ENCODE measurements around the gene SMYD3. TPM values are rescaled to one million over a fixed set of nuclear protein-coding genes. Genes with fewer than 3 reads are reported as not detected.

The SMYD3 gene
- total and polyA plus RNA-seq, 2 experiments from 2014 or later, result 30.8 to 68.5 TPM

GRCh38 chr1:246460406-246460805, 46.7 kb downstream of the SMYD3 start:
- Histone ChIP-seq H3K9me2 (replicated peaks; ENCODE audit: insufficient read depth) (no peaks in the 10 kb centered on the region), H3K4me1 (ENCODE audit: insufficient read depth) (no peaks in the 10 kb centered on the region), H3K36me3 (replicated peaks; ENCODE audit: insufficient read depth, low read depth) (no peaks in the 10 kb centered on the region), H4K20me1 (ENCODE audit: insufficient read depth, poor library complexity, severe bottlenecking) (no peaks in the 10 kb centered on the region), H3K79me2 (no peaks in the 10 kb centered on the region), H2AFZ (no peak overlapping the region), H3K27ac (no peak overlapping the region), H3K4me2 (no peak overlapping the region), H3K9me3 (ENCODE audit: low read depth) (no peaks in the 10 kb centered on the region), H3K4me3 (no peak overlapping the region), H3K27me3 (no peaks in the 10 kb centered on the region)
- 85% methylated on average over 1 of the region's 1 CpG for WGBS (ENCODE audit: low lambda C conversion rate, missing lambda C conversion rate)
- no peak for TF ChIP-seq EZH2 (IDR thresholded peaks at IDR 0.05; ENCODE audit: borderline replicate concordance)
- TF ChIP-seq CTCF (IDR thresholded peaks at IDR 0.05; ENCODE audit: poor library complexity), result no peak
- no peak for TF ChIP-seq EZH2phosphoT487 (IDR thresholded peaks at IDR 0.05; ENCODE audit: low read depth, severe bottlenecking, unreplicated experiment)
- no peak for DNase-seq (ENCODE audit: low spot score)

GRCh38 chr1:246459221-246459620, 47.9 kb downstream of the SMYD3 start:
- no peak overlapping the region for H3K27ac ChIP-seq
- no peak for DNase-seq (ENCODE audit: low spot score)
- no peaks in the 10 kb centered on the region for H3K27me3 ChIP-seq
- H2AFZ ChIP-seq, result no peak overlapping the region
- H3K79me2 ChIP-seq, result no peaks in the 10 kb centered on the region
- H3K9me2 ChIP-seq (replicated peaks; ENCODE audit: insufficient read depth), result no peaks in the 10 kb centered on the region
- no peaks in the 10 kb centered on the region for H3K36me3 ChIP-seq (replicated peaks; ENCODE audit: insufficient read depth, low read depth)
- WGBS (ENCODE audit: low lambda C conversion rate, missing lambda C conversion rate), result 91% methylated on average over 14 of the region's 14 CpGs
- H3K4me2 ChIP-seq, result no peak overlapping the region
- H3K4me1 ChIP-seq (ENCODE audit: insufficient read depth), result no peaks in the 10 kb centered on the region
- H3K4me3 ChIP-seq, result no peak overlapping the region
- no peak for TF ChIP-seq CTCF (IDR thresholded peaks at IDR 0.05; ENCODE audit: poor library complexity)
- TF ChIP-seq EZH2 (IDR thresholded peaks at IDR 0.05; ENCODE audit: borderline replicate concordance), result no peak
- TF ChIP-seq EZH2phosphoT487 (IDR thresholded peaks at IDR 0.05; ENCODE audit: low read depth, severe bottlenecking, unreplicated experiment), result no peak
- no peaks in the 10 kb centered on the region for H3K9me3 ChIP-seq (ENCODE audit: low read depth)
- no peaks in the 10 kb centered on the region for H4K20me1 ChIP-seq (ENCODE audit: insufficient read depth, poor library complexity, severe bottlenecking)

GRCh38 chr1:246455476-246455875, 51.6 kb downstream of the SMYD3 start:
- Histone ChIP-seq H3K27me3 (no peaks in the 10 kb centered on the region), H4K20me1 (ENCODE audit: insufficient read depth, poor library complexity, severe bottlenecking) (no peaks in the 10 kb centered on the region), H2AFZ (no peak overlapping the region), H3K36me3 (replicated peaks; ENCODE audit: insufficient read depth, low read depth) (no peaks in the 10 kb centered on the region), H3K4me2 (no peak overlapping the region), H3K4me3 (no peak overlapping the region), H3K4me1 (ENCODE audit: insufficient read depth) (no peaks in the 10 kb centered on the region), H3K9me3 (ENCODE audit: low read depth) (no peaks in the 10 kb centered on the region), H3K79me2 (no peaks in the 10 kb centered on the region), H3K27ac (no peak overlapping the region), H3K9me2 (replicated peaks; ENCODE audit: insufficient read depth) (no peaks in the 10 kb centered on the region)
- no peak for DNase-seq (ENCODE audit: low spot score)
- WGBS (ENCODE audit: low lambda C conversion rate, missing lambda C conversion rate), result 68% methylated on average over 1 of the region's 1 CpG
- TF ChIP-seq EZH2 (IDR thresholded peaks at IDR 0.05; ENCODE audit: borderline replicate concordance), result no peak
- no peak for TF ChIP-seq CTCF (IDR thresholded peaks at IDR 0.05; ENCODE audit: poor library complexity)
- no peak for TF ChIP-seq EZH2phosphoT487 (IDR thresholded peaks at IDR 0.05; ENCODE audit: low read depth, severe bottlenecking, unreplicated experiment)

GRCh38 chr1:246454655-246455054, 52.4 kb downstream of the SMYD3 start:
- H3K27me3 ChIP-seq, result no peaks in the 10 kb centered on the region
- H3K9me3 ChIP-seq (ENCODE audit: low read depth), result no peaks in the 10 kb centered on the region
- no peak for DNase-seq (ENCODE audit: low spot score)
- TF ChIP-seq CTCF (IDR thresholded peaks at IDR 0.05; ENCODE audit: poor library complexity) (no peak), EZH2phosphoT487 (IDR thresholded peaks at IDR 0.05; ENCODE audit: low read depth, severe bottlenecking, unreplicated experiment) (no peak), EZH2 (IDR thresholded peaks at IDR 0.05; ENCODE audit: borderline replicate concordance) (no peak)
- no peaks in the 10 kb centered on the region for H4K20me1 ChIP-seq (ENCODE audit: insufficient read depth, poor library complexity, severe bottlenecking)
- no peaks in the 10 kb centered on the region for H3K36me3 ChIP-seq (replicated peaks; ENCODE audit: insufficient read depth, low read depth)
- no peak overlapping the region for H3K4me2 ChIP-seq
- no peak overlapping the region for H2AFZ ChIP-seq
- no peaks in the 10 kb centered on the region for H3K4me1 ChIP-seq (ENCODE audit: insufficient read depth)
- no peak overlapping the region for H3K4me3 ChIP-seq
- no peaks in the 10 kb centered on the region for H3K79me2 ChIP-seq
- no peaks in the 10 kb centered on the region for H3K9me2 ChIP-seq (replicated peaks; ENCODE audit: insufficient read depth)
- no peak overlapping the region for H3K27ac ChIP-seq

All from hepatocyte (in vitro differentiated cells).